NCI-H2171 (cell line): Measurements from ENCODE around the gene TFAP2C.
"Not testable (repeated sequence)": the region's sequence is repeated elsewhere in the genome, so short reads cannot be mapped to it uniquely, and the experiment has no call there.

Source experiments
- DNase-seq: peaks from one replicate; lab custom pipeline; 2025; lab: John Stamatoyannopoulos, UW

Gene TFAP2C

DNA sequence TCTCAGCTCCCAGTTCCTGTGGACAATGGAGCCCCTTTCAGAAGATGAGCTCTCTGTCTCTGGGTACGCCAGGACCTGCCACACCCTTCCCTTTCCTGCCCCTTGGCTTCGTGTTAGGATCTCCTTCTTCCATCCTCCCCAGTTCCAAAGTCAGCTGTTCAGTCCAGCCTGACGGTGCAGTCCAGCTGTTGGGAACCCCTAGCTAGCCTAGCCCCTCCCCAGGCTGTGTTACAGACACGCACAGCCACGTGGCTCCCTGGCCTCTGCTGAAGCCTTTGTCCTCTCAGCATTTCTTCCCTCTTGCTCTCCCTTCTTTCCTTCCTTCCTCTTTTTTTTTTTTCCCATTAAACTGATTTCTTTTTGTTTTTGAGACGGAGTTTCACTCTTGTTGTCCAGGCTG lies 12.4 kb upstream of the TFAP2C start:
- no peak for DNase-seq

DNA sequence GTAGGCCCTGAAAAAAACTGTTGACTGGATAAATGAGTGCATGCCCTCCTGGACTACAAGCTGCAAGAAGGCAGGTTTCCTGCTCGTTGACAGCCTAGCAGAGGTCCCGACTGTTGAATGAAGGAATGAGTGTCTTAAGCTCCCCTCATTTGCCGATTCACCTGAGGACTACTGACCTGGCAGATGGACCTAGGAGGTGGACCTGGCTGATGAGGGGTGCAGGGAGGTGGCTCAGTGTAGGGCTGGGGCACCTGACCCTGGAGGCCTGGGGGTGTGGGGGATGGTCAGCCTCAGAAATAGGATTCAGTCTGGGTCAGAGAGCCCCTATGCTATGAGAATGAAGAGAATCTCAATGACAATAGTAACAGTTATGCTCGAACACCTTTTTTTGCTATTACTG lies 11.6 kb upstream of the TFAP2C start:
- no peak for DNase-seq

DNA sequence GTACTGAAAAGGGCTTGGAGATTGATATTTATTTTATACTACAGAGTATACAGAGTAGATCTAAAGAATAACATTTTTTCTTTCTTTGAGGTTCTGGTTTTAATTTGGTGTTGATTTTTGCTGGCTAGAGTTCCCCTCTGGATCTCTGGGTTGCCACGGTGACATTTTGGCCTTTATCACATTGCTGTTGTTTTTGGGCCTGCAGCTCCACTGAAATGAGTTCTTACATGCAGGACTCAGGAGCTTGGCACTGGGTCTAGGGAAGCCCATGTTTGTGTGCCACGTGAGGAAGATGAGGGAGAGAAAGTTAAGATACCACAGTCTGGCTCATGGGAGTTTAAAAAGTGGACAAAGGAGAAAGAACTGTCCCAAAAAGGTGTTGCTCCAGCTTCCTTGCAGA lies 7.4 kb upstream of the TFAP2C start:
- no peak for DNase-seq

DNA sequence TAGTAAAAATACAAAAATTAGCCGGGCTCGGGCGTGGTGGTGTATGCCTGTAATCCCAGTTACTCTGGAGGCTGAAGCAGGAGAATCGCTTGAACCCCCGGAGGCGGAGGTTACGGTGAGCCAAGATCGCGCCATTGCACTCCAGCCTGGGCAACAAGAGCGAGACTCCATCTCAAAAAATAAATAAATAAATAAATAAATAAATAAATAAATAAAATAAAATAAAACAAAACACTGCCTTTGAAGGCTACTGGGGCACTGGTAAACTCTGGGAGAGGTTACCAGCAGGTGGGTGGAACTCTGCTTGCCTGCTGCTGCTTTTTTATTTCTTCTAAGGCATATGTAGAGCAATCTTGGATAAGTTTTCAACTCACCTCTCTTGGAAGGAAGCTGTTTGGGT lies 5.2 kb upstream of the TFAP2C start:
- not testable (repeated sequence) for DNase-seq

DNA sequence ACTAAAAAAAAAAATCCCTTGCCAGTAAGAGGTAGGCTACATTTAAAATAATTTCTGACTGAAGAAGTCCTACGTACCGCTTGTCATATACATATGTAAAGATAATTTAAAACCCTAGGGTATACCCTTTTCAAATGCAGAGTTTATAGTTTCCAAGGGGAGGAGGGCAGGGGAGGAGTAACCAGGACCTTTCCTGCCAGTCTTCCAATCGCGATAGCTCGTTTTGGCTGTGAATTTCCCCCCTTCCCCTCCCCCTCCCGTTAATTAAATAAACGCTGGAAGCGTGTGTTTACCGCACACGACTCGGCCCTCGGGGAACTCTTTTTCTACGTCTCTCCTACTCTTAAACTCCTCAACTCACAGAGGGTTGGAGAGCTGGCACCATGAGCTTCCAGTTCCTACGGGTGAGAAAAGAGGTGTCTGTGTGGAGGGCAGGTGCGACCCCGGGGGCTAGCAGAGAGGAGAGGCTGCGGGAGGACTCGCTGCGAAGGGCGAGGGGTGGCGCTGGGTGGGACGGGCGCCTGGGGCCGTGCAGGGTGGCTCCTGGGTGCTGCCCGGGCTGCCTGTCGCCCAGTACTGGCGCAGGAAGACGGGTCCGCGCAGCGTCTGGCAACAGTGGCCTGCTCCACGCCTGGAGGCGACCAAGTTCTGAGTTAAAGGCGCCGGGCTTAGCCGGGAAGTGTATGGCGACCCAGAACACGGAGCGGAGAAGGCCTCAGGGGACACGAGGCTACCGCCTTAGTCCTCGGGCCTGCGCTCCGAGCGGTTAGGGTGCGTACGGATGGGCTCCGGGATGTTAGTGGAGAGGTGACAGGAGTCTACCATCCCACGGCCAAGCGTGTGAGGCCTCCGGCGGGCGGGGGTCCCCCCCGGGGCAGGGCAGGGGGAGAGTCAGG lies 4.1 kb upstream of the TFAP2C start:
- no peak for DNase-seq

DNA sequence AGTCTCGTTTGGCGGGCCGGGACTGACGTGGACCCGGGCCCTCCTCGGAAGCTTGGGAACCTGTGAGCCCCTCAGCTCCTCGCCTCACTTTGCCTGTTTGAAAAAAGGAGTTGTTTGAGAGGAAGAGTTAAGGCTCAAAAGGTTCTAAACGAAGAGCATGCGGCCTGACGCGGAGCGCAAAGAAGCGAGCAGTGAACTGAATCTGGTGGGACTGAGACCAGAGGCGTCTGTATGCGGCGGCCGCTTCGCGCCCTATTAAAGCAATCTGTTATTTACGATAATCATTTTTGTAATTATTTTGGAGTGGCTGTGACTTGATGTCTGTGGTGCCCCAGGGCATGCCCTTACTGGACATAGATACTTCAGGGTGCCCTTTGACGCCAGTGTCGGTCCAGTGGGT lies 3.3 kb upstream of the TFAP2C start:
- no peak for DNase-seq

DNA sequence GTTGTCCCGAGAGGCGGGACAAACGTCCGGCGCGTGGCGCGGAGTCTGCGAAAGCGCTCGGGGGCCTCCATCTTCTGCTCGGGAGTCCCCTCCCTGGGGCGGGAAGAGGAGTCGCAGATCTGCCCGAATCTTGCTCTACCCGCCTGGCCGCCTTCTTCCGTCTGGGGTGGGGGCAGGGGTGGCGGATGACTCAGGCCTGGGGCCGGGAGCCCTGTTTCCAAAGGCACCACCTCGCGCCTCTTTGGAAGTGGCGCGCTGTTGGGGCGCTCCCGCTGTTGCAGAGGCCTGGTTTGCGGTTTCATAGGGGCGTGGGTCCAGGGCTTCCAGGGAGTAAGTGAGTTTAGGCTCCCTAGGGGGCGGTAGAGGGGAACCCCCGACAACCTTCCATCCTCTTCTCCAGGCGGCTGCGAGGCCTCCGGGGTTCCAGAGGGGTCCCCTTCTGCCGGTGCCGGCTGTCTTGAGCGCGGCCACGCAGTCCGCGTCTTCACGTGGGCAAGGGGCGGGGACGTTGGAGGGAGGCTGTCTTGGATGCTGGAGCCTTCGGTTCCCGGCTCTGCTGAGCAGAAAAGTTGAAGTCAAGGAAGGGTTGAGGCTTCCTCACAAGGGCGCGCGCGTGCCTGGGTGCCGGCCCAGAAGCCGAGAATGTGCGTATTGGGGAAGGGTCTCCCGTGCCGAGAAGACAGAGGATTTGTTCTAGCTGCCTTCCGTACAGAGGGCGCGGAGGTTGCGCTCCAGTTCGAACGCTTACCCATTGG lies 2.6 kb upstream of the TFAP2C start:
- no peak for DNase-seq

DNA sequence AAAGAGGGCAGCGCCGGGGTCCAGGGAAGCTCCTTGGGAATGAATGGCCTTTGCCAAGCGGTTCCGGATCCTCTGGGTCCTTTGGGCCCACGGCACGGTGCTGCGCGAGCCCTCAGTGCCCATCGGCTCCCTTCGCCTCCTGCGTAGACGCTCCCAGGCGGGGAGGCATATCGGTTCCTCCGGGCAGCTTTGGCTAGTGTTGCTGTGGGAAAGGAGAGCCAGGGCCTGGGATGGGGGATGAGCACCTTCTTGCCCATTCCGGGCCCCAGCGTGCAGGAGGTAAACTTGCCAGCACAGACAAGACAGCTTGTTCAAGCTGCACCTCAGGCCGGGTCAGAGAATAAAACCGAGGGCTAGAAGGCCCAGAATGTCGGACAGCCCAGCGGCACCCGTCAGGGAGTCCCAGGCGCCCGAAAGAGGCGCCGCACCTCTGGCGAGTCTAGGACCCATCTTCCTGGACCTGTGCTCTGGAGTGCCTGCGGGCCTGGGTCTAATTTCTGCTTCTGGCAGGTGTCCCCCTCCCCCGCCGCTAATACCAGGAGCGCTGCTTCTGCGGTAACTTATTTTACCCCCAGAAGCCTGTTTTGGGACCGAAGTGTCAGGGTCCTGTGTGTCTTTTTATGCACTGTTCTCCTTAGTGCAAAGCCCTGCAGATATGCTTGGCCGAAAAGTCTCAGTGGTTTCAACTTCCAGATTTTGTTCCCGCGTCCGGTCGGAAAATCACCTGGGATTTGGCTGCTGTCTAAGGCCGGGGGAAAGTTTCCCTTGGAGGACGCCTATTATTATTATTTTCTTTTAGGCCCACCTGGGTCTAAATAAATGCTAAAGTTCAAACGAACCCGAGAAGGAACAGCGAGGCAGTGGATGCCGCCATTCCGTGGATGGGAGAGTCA lies 1.7 kb upstream of the TFAP2C start:
- DNase-seq, result no peak

DNA sequence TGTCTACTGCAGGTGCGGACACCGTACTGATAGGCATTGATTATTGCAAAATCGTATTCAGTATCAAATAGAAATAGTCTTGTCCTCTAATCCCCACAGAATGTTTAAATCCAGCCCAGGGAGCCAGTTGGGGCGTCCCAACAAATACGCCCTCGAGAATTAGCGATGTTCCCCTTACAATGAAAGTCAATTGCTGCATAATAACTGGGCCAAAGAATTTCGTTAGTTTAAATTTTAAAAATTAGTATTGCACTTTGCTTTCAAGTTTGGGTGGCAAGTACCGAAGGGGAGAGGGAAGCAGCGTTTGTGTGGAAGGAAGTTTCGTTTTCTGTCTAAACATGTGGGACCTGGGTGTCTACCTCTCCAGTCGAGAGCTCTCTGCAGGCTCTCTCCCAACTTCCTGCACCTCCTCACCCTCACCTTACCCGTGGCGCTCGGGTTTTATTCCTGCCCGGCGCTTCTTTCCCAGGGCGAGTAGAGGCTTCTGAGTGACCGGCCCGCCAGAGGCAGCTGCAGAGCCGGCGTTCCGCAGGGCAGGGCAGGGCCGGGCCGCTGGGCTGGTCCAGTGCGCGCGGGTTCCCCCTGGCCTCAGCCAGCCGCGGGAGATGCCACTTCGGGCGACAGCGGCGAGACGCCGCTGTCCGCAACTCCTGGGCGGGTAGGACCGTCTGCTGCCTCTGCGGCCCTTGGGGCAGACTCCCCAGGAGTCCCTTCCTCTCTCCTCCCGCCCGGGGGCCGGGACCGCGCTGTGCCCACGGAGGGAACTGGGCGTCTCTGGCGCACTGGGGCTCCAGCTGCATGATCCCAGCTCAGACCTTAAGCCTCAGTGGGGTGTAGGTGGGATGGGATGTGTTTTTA lies 862 bp upstream of the TFAP2C start:
- no peak for DNase-seq

DNA sequence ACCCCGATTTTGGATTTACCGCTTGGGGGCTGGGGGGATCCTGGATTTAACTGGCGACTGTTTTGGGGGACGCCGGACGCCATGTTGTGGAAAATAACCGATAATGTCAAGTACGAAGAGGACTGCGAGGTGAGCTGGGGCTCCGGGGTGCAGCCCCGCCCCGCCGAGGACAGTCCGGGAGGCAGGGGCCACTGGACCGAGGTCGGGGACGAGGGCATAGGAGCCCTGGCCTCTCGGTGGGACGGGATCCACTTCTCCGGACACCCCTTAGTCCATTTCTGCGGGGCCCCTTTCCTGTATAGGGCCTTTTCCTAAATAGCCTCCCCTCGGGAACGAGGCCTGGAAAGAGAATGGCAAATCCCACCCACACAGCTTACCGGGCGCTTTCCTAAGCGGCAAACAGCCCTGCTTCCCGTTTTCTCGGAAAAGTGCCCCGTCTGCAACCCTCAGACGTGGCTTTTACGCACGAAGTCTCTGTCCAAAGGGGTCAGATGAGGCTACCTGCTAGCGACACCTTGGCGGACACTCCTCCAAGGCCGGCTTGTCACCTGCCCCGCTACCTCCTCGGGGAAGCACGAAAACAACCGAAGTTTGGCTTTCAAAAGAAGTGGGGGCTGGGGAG lies 469 bp downstream of the TFAP2C start:
- DNase-seq, result no peak

DNA sequence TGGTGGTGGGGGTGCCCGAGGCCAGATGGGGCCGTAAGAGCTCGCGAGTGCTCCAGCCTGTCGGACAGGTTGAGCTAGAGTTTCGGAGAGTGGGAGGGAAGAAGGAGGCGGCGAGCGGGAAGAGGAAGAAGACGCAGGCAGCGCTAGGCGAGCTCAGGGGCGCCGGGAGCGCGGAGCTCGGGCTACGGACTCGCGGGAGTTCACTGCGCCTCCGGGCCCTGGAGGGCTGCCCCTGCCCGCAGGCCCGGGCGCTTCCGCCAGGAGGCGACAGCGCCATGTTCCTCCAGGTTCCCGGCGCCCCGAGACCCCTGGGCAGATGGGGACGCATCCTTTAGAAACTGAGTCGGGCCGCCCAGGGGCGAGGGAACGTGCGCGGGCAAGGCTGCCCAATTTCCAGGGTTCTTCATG lies 984 bp downstream of the TFAP2C start:
- peak; percentile 25 for DNase-seq

DNA sequence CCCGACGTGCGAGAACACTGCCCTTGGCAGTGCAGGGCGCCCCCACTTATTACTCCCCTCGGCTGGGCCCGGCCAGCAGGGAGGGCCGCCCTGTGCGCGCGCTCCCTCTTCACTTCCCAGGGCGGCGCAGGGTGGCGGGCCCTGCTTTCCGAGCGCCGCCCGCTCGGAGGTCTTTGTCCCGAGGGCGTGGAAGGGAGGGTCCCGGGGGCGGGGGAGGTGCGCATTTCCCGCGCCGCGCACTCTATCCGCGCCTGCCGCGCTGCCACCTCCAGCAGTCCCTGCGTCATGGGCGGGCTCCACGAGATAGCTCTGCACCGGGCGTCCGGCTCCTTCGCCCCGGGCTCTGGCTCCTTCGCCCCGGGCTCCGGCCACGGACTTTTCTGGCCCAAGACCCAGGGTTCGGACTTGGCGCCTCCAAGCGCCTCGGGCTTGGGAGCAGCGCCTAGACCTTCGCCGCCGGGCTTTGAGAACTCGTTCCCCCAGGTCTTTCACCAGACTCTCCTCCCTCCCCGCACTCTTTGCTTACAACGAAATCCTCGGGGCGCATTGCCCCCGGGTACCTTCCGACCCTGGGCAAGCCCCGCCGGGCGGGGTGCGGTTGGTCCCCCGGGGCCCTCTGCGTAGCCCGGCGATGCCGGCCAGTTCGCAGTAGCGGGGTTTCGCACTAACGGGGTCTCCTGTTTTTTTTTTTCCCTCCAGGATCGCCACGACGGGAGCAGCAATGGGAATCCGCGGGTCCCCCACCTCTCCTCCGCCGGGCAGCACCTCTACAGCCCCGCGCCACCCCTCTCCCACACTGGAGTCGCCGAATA lies 1.6 kb downstream of the TFAP2C start:
- DNase-seq, result no peak

DNA sequence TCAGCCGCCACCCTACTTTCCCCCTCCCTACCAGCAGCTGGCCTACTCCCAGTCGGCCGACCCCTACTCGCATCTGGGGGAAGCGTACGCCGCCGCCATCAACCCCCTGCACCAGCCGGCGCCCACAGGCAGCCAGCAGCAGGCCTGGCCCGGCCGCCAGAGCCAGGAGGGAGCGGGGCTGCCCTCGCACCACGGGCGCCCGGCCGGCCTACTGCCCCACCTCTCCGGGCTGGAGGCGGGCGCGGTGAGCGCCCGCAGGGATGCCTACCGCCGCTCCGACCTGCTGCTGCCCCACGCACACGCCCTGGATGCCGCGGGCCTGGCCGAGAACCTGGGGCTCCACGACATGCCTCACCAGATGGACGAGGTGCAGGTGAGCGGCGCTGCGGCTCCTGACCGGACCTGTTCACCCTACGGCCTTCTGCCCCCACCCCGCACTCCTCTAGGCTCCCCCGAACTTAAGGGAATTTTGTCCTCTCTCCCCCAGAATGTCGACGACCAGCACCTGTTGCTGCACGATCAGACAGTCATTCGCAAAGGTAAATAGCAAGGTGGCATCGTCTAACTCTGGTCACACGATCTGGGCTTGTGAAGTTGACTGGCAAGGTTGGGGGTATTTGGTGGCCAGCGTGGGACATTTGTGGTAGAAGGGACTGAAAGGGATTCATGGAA lies 2.3 kb downstream of the TFAP2C start:
- DNase-seq, result no peak

DNA sequence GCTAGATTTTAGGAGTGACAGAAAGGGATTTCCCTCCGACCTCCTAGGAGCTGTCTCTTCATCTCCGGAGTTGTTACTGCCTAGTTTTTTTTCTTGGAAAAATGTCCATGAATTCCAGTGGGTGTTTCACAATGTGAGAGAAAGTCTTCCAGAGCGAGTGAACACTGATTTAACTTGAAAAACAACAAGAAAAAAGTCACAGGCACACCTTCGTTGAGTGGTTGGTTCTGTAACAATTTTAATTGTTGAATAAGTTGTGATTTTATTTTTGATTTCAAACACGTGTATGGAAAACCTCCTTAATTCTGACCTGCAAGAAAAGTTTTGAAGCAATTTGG lies 2.9 kb downstream of the TFAP2C start:
- no peak for DNase-seq

DNA sequence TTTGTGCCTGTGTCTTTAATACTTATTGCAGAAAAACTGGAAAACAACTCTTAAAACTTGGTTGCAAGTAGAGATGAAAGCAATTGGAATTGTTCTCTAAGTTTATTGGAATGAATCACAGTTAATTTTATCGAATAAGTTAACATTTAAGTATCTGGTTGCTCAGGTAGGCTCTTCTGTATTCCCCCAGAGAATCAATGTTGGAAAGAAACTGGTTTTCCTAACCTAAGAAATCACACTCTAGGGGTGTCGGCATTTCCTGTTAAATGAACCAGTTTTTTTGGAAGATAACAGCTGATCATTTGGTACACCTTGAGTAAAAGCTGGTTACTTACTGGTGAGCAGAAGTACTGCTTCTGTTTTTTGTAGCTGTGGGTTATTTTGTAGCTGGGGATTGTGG lies 5.2 kb downstream of the TFAP2C start:
- no peak for DNase-seq

DNA sequence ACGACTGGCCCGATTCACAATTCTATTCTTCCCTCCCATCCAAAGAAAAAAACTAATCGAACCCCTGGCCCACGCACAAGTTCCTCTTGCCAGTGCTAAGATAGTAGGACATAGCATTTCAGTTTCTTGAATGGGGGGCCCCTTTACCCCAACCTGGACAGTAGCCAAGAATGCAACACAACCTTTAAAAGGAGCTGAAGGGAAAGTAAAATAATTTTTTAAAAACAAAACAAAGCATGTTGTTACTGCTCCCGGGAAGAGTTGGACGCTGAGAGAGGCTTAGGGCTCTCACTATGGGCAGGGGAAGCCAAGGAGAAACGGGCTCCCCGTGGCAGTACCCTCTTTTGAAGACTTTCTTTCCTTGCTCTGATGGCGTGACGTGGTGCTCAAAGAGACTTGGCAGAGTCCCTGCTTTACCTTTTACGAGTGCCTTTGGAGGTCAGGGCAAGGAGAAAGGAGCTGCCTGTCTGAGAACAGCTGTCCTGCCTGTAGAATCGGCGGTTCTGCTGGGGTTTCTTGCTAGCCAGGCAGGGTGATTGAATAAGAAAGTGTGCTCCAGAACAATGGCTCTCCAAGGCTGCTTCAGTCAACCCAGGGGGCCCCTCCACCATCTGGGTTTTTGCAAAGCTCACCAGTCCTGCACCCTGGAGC lies 5.8 kb downstream of the TFAP2C start:
- no peak for DNase-seq

DNA sequence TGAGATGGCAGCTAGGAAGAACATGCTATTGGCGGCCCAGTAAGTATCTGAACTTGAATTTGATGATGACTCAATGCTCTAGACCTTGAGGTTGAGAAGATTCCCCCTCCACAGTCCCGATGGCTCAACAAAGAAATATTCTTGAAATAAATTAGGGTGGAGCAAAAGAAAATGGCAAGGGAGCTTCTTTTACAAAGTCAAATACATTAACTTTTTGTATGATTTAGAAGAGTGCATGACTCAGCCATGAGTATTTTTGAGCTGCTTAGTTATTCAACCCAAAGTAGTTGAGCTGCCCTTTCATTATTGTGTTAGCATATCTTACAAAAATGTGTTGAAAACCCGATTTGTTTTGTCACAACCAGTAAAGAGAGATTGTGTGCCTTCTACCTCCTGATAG lies 7.6 kb downstream of the TFAP2C start:
- DNase-seq, result no peak

DNA sequence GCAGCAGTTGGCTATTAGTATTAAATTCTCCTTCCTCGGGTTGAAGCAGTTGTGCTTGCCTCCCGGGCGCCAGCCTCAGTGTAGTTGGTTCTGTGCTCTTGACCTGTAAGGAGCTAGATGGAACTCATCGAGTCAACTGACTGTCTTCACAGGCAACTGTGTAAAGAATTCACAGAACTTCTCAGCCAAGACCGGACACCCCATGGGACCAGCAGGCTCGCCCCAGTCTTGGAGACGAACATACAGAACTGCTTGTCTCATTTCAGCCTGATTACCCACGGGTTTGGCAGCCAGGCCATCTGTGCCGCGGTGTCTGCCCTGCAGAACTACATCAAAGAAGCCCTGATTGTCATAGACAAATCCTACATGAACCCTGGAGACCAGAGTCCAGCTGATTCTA lies 8.5 kb downstream of the TFAP2C start:
- no peak for DNase-seq

DNA sequence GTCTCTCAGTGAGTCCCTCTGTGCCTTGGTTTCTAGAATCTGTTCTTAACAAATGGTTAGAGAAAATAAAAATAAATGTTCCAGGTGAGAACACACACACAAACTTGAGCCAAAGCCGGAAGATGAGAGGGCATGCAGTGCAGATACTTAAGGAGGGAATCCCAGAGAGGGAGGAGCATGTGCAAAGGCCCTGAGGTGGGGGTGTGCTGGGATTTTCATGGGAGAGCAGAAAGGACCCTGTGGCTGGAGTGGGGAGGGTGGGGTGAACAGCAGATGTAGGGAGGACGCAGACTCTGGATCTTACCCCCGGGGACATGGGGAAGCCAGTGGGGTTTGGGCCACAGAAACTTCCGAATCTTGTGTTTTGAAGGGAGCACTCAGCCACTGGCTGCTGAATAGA lies 17.5 kb downstream of the TFAP2C start:
- DNase-seq, result no peak
